Mesenchymal stem cell (in vitro differentiated cells and primary cell): ENCODE measurements around the gene UNC13D.
"Not testable (repeated sequence)": the region's sequence is repeated elsewhere in the genome, so short reads cannot be mapped to it uniquely, and the experiment has no call there.

Experiments used
- DNase-seq: peaks from one replicate; pipeline ENCODE4 v3.0.0-alpha.2; 2013
- H2AFZ ChIP-seq: one replicate; pipeline ENCODE4 v1.6.1; 2013; ENCODE audit warnings: low read depth, mild to moderate bottlenecking, control low read depth, inconsistent platforms, low read length, moderate library complexity
- H2AK5ac ChIP-seq: 2 replicates; pipeline ENCODE4 v1.6.1; 2013; ENCODE audit warnings: low read length, moderate library complexity, mild to moderate bottlenecking, inconsistent platforms; ENCODE audit not compliant: severe bottlenecking
- H2BK120ac ChIP-seq: one replicate; pipeline ENCODE4 v1.6.1; 2013; ENCODE audit warnings: low read depth, mild to moderate bottlenecking, inconsistent platforms, low read length, moderate library complexity
- H2BK12ac ChIP-seq, 2 experiments: one replicate each; pipeline ENCODE4 v1.6.1; 2013; ENCODE audit warnings: inconsistent platforms in 2 of 2, low read length in 2 of 2, mild to moderate bottlenecking in 2 of 2, moderate library complexity in 2 of 2, control low read depth in 1 of 2
- H2BK15ac ChIP-seq: one replicate; pipeline ENCODE4 v1.6.1; 2013; ENCODE audit warnings: mild to moderate bottlenecking, low read depth, inconsistent platforms; ENCODE audit not compliant: poor library complexity, severe bottlenecking
- H2BK5ac ChIP-seq: 2 replicates; pipeline ENCODE4 v1.6.1; 2013; ENCODE audit warnings: low read depth, mild to moderate bottlenecking, low read length, control low read depth, inconsistent platforms; ENCODE audit not compliant: poor library complexity, severe bottlenecking
- H3K14ac ChIP-seq, 2 experiments: one replicate each; pipeline ENCODE4 v1.6.1; 2013; ENCODE audit warnings: inconsistent platforms in 2 of 2, low read length in 2 of 2, control low read depth in 1 of 2, mild to moderate bottlenecking in 1 of 2, moderate library complexity in 1 of 2
- H3K18ac ChIP-seq, 2 experiments: one replicate each; pipeline ENCODE4 v1.6.1; 2013; ENCODE audit warnings: inconsistent platforms in 2 of 2, low read length in 2 of 2, control low read depth in 1 of 2, low read depth in 1 of 2, mild to moderate bottlenecking in 1 of 2
- H3K23ac ChIP-seq, 2 experiments: one replicate each; pipeline ENCODE4 v1.6.1; 2013; ENCODE audit warnings: inconsistent platforms in 2 of 2, low read length in 2 of 2, mild to moderate bottlenecking in 2 of 2, moderate library complexity in 2 of 2, control low read depth in 1 of 2
- H3K27ac ChIP-seq: 2 replicates; pipeline ENCODE4 v1.5.1; 2013; ENCODE audit warnings: mild to moderate bottlenecking, moderate library complexity, low read length, control low read depth, inconsistent platforms; ENCODE audit not compliant: poor library complexity, severe bottlenecking
- H3K27me3 ChIP-seq, 2 experiments: 2 replicates each; pipeline versions ENCODE4 v1.6.1 to v1.7.0; 2013; ENCODE audit warnings: low read length in 2 of 2, mild to moderate bottlenecking in 2 of 2, moderate library complexity in 2 of 2, control low read depth in 1 of 2, inconsistent platforms in 1 of 2; ENCODE audit not compliant: control insufficient read depth in 1 of 2, insufficient read depth in 1 of 2
- H3K36me3 ChIP-seq, 2 experiments: 2 replicates each; pipeline versions ENCODE4 v1.6.1 to v1.7.0; 2013; ENCODE audit warnings: low read length in 2 of 2, control low read depth in 1 of 2, inconsistent platforms in 1 of 2, low read depth in 1 of 2, mild to moderate bottlenecking in 1 of 2; ENCODE audit not compliant: insufficient read depth in 2 of 2, control insufficient read depth in 1 of 2
- H3K4ac ChIP-seq, 2 experiments: one replicate each; pipeline ENCODE4 v1.6.1; 2013; ENCODE audit warnings: inconsistent platforms in 2 of 2, low read length in 2 of 2, mild to moderate bottlenecking in 2 of 2, moderate library complexity in 2 of 2, control low read depth in 1 of 2, low read depth in 1 of 2
- H3K4me1 ChIP-seq: 2 replicates; pipeline ENCODE4 v1.6.1; 2013; ENCODE audit warnings: low read depth, low read length, control low read depth; ENCODE audit not compliant: control insufficient read depth, insufficient read depth
- H3K4me2 ChIP-seq: 2 replicates; pipeline ENCODE4 v1.6.1; 2013; ENCODE audit warnings: low read length, mild to moderate bottlenecking, inconsistent platforms; ENCODE audit not compliant: poor library complexity, severe bottlenecking
- H3K4me3 ChIP-seq, 2 experiments: 2 replicates each; pipeline versions ENCODE4 v1.5.1 to v1.7.0; 2013; ENCODE audit warnings: low read length in 2 of 2, mild to moderate bottlenecking in 2 of 2, control low read depth in 1 of 2, low read depth in 1 of 2; ENCODE audit not compliant: insufficient read depth in 1 of 2
- H3K79me1 ChIP-seq: replicated peaks from 2 replicates; pipeline ENCODE4 v1.6.1; 2013; ENCODE audit warnings: mild to moderate bottlenecking, control low read depth, low read length, inconsistent platforms; ENCODE audit not compliant: poor library complexity, severe bottlenecking
- H3K9ac ChIP-seq: 2 replicates; pipeline ENCODE4 v1.7.0; 2013; ENCODE audit warnings: mild to moderate bottlenecking, low read length, moderate library complexity
- H3K9me3 ChIP-seq: 2 replicates; pipeline ENCODE4 v1.7.0; 2013; ENCODE audit warnings: mild to moderate bottlenecking, low read length; ENCODE audit not compliant: control insufficient read depth
- H4K8ac ChIP-seq: one replicate; pipeline ENCODE4 v1.6.1; 2013; ENCODE audit warnings: inconsistent platforms, mild to moderate bottlenecking, low read length, moderate library complexity
- H4K91ac ChIP-seq: one replicate; pipeline ENCODE4 v1.6.1; 2013; ENCODE audit warnings: mild to moderate bottlenecking, low read length, inconsistent platforms
- WGBS: methylation state at CpG from one replicate; pipeline ENCODE4 v1.1.7; 2013; ENCODE audit warnings: mixed read lengths; 5-methylcytosine and 5-hydroxymethylcytosine counted together

Gene UNC13D

GRCh38 chr17:75885860-75886259 is 41.7 kb upstream of the UNC13D start:
- H2BK5ac ChIP-seq, H3K9me3 ChIP-seq, H2AK5ac ChIP-seq, H4K91ac ChIP-seq, H3K79me1 ChIP-seq, H3K4me3 ChIP-seq, H3K4me1 ChIP-seq, H3K18ac ChIP-seq, H3K9ac ChIP-seq, H3K4me2 ChIP-seq, H2BK15ac ChIP-seq, H2AFZ ChIP-seq, H3K27me3 ChIP-seq, H3K14ac ChIP-seq, H3K4ac ChIP-seq, H4K8ac ChIP-seq, H3K23ac ChIP-seq, H2BK120ac ChIP-seq, H2BK12ac ChIP-seq, H3K27ac ChIP-seq, DNase-seq: not testable (repeated sequence)
- peaks cover 16 to 17% of the 10 kb centered on the region in 2 experiments for H3K36me3 ChIP-seq
- WGBS, result 87% methylated on average over 9 of the region's 9 CpGs

GRCh38 chr17:75885431-75885830 is 41.2 kb upstream of the UNC13D start:
- no peak for DNase-seq
- H3K27ac ChIP-seq, result no peak overlapping the region

GRCh38 chr17:75881678-75882454 is 37.7 kb upstream of the UNC13D start:
- H3K4me1 ChIP-seq, result peaks cover 20% of the 10 kb centered on the region
- H3K4ac ChIP-seq, result no peak overlapping the region
- no peak overlapping the region for H2BK12ac ChIP-seq
- peak overlapping the region; percentile 46 for H2BK15ac ChIP-seq
- H2AK5ac ChIP-seq, result no peak overlapping the region
- H3K9me3 ChIP-seq, result no peaks in the 10 kb centered on the region
- H3K4me3 ChIP-seq, result no peak overlapping the region
- no peak overlapping the region for H3K9ac ChIP-seq
- peak overlapping the region in 1 of 2 experiments; percentile 15 for H3K18ac ChIP-seq
- H3K79me1 ChIP-seq, result no peaks in the 10 kb centered on the region
- H3K36me3 ChIP-seq, result no peaks in the 10 kb centered on the region
- H4K8ac ChIP-seq, result no peak overlapping the region
- H4K91ac ChIP-seq, result no peak overlapping the region
- H3K14ac ChIP-seq, result no peak overlapping the region
- H2BK120ac ChIP-seq, result no peak overlapping the region
- H3K4me2 ChIP-seq, result no peak overlapping the region
- H2AFZ ChIP-seq, result no peak overlapping the region
- DNase-seq, result no peak
- no peak overlapping the region for H3K27ac ChIP-seq
- peaks cover 0 to 3% of the 10 kb centered on the region in 2 experiments for H3K27me3 ChIP-seq
- no peak overlapping the region for H2BK5ac ChIP-seq
- whole genome bisulfite sequencing, result 93% methylated on average over 15 of the region's 15 CpGs
- H3K23ac ChIP-seq, result no peak overlapping the region

More at GRCh38 chr17:75885431-75885830, 41.2 kb upstream of the UNC13D start:
- Histone ChIP-seq H3K27me3 (peaks cover 0 to 3% of the 10 kb centered on the region in 2 experiments), H2BK5ac (no peak overlapping the region), H3K4ac (no peak overlapping the region), H3K18ac (no peak overlapping the region), H2BK120ac (no peak overlapping the region), H3K9ac (no peak overlapping the region), H3K79me1 (no peaks in the 10 kb centered on the region), H2AFZ (no peak overlapping the region), H2BK12ac (no peak overlapping the region), H3K14ac (no peak overlapping the region), H2AK5ac (no peak overlapping the region), H4K8ac (no peak overlapping the region), H3K4me2 (no peak overlapping the region), H3K9me3 (no peaks in the 10 kb centered on the region), H3K4me1 (no peaks in the 10 kb centered on the region), H2BK15ac (no peak overlapping the region), H3K36me3 (peaks cover 11 to 13% of the 10 kb centered on the region in 2 experiments), H3K23ac (no peak overlapping the region), H3K4me3 (no peak overlapping the region), H4K91ac (no peak overlapping the region)
- 87% methylated on average over 8 of the region's 8 CpGs for WGBS

- no peak overlapping the region for H3K18ac ChIP-seq
- no peak overlapping the region for H2BK12ac ChIP-seq
- H3K9me3 ChIP-seq, result no peaks in the 10 kb centered on the region
- no peak overlapping the region for H3K23ac ChIP-seq
- H2BK120ac ChIP-seq, result no peak overlapping the region
- no peak overlapping the region for H2AK5ac ChIP-seq
- H2BK15ac ChIP-seq, result no peak overlapping the region
- H3K4me1 ChIP-seq, result peaks cover 36% of the 10 kb centered on the region
- no peak overlapping the region for H3K9ac ChIP-seq
- H4K91ac ChIP-seq, result no peak overlapping the region
- WGBS, result 94% methylated on average over 7 of the region's 7 CpGs
- DNase-seq, result no peak
- no peak overlapping the region for H3K14ac ChIP-seq
- H3K27ac ChIP-seq, result no peak overlapping the region
- H3K4me3 ChIP-seq, result no peak overlapping the region
- H2AFZ ChIP-seq, result no peak overlapping the region
- H2BK5ac ChIP-seq, result no peak overlapping the region
- no peak overlapping the region for H3K4ac ChIP-seq
- no peak overlapping the region for H4K8ac ChIP-seq
- H3K27me3 ChIP-seq, result peaks cover 0 to 3% of the 10 kb centered on the region in 2 experiments
- H3K36me3 ChIP-seq, result peaks cover 7 to 10% of the 10 kb centered on the region in 2 experiments
- no peak overlapping the region for H3K4me2 ChIP-seq
- H3K79me1 ChIP-seq, result peaks cover 2% of the 10 kb centered on the region
Measured at GRCh38 chr17:75880266-75880665, 36.1 kb upstream of the UNC13D start.
